K562 (cell line): Measurements from ENCODE around the gene RNU11. TPM values are rescaled to one million over a fixed set of nuclear protein-coding genes. Genes with fewer than 3 reads are reported as not detected.
A peak's percentile ranks its signal among the peaks of the same experiment; 100 is the strongest.
"Not testable (repeated sequence)": the region's sequence is repeated elsewhere in the genome, so short reads cannot be mapped to it uniquely, and the experiment has no call there.

ENCODE experiments used
- ATAC-seq: fragments of 200-7000 bp; cut with Tn5 transposase; 3 replicates; pipeline ENCODE4 v1.9.1; 2020; ENCODE audit warnings: moderate library complexity
- BruUV-seq: library from RNA; stranded (reverse); fragments of 400-500 nt; replicated peaks from 2 replicates; lab custom pipeline; 2021; lab: Mats Ljungman, UMichigan
- CTCF ChIA-PET: fragments of 300-600 bp; formaldehyde crosslinking; extraction: SDS; loops from one replicate; lab custom pipeline; 2021; ENCODE audit warnings: low intra/inter-chr PET ratio; lab: Yijun Ruan, JAX
- POLR2A ChIA-PET: fragments of 300-600, 350-650 bp; sonication (Branson Sonifier 250); formaldehyde crosslinking; extraction: SDS; loops from one replicate; lab custom pipeline; 2021; ENCODE audit warnings: antibody characterized with exemption, inconsistent platforms; lab: Yijun Ruan, JAX
- DNase-seq, 4 experiments: peaks; one replicate each; pipeline versions ENCODE4 v3.0.0 to v3.0.0-alpha.2; 2011 to 2018; ENCODE audit warnings: low spot score in 3 of 4, mixed read lengths in 3 of 4; ENCODE audit errors: extremely low read depth in 1 of 4
- FAIRE-seq: peaks from 2 replicates; lab custom pipeline; 2011; peaks lifted over from hg19 to GRCh38; lab: Jason Lieb, UNC
- H2AFZ ChIP-seq: 2 replicates; pipeline ENCODE4 v1.6.0; 2011; ENCODE audit warnings: low read depth, low read length, control low read depth, inconsistent platforms
- H3K27ac ChIP-seq: fragments of 200-600 bp; 3 replicates; pipeline ENCODE4 v1.8.0; 2011; ENCODE audit warnings: low read depth, mild to moderate bottlenecking, control low read depth, inconsistent platforms, low read length, moderate library complexity, mixed read lengths; ENCODE audit errors: extremely low read depth
- H3K27me3 ChIP-seq, 2 experiments: fragments of 300-600 bp in 1 of 2; 2 replicates in 1 of 2; 3 replicates in 1 of 2; pipeline versions ENCODE4 v1.6.0 to v1.8.0; 2011; ENCODE audit warnings: inconsistent platforms in 2 of 2, low read length in 2 of 2, mild to moderate bottlenecking in 1 of 2, mixed read lengths in 1 of 2, moderate library complexity in 1 of 2; ENCODE audit not compliant: control insufficient read depth in 2 of 2, insufficient read depth in 2 of 2
- H3K36me3 ChIP-seq: fragments of 300-600 bp; 3 replicates; pipeline ENCODE4 v1.8.0; 2011; ENCODE audit warnings: mild to moderate bottlenecking, low read length, inconsistent platforms; ENCODE audit not compliant: control insufficient read depth, insufficient read depth
- H3K4me1 ChIP-seq, 2 experiments: fragments of 200-600 bp in 1 of 2; replicated peaks in 1 of 2; 2 replicates in 1 of 2; 3 replicates in 1 of 2; pipeline versions ENCODE4 v1.5.1 to v1.8.0; 2011; ENCODE audit warnings: inconsistent platforms in 2 of 2, low read length in 2 of 2, mild to moderate bottlenecking in 1 of 2, mixed read lengths in 1 of 2, moderate library complexity in 1 of 2; ENCODE audit not compliant: control insufficient read depth in 2 of 2, insufficient read depth in 2 of 2
- H3K4me2 ChIP-seq: 2 replicates; pipeline ENCODE4 v1.6.1; 2011; ENCODE audit warnings: low read length, control low read depth, inconsistent platforms, mixed read lengths; ENCODE audit not compliant: insufficient read depth
- H3K4me3 ChIP-seq: fragments of 200-600 bp; sonication (generic), shearing (Covaris generic); 2 replicates; pipeline ENCODE4 v1.5.1; 2016; ENCODE audit warnings: control low read depth, inconsistent platforms
- H3K79me2 ChIP-seq: fragments of 200-600 bp; 3 replicates; pipeline ENCODE4 v1.8.0; 2011; ENCODE audit warnings: low read length, inconsistent platforms; ENCODE audit not compliant: control insufficient read depth, insufficient read depth
- H3K9ac ChIP-seq, 2 experiments: 2 replicates each; pipeline versions ENCODE4 v1.6.0 to v1.6.1; 2011; ENCODE audit warnings: low read depth in 2 of 2, low read length in 2 of 2, control low read depth in 1 of 2, inconsistent platforms in 1 of 2, mild to moderate bottlenecking in 1 of 2, mixed read lengths in 1 of 2; ENCODE audit not compliant: insufficient read depth in 1 of 2
- H3K9me1 ChIP-seq: one replicate; pipeline ENCODE4 v1.6.0; 2011; ENCODE audit warnings: inconsistent platforms, mild to moderate bottlenecking, low read length, moderate library complexity; ENCODE audit not compliant: control insufficient read depth, insufficient read depth
- H3K9me3 ChIP-seq: replicated peaks from 2 replicates; pipeline ENCODE4 v1.5.1; 2011; ENCODE audit warnings: low read depth, low read length, inconsistent platforms; ENCODE audit not compliant: control insufficient read depth, insufficient read depth
- H4K20me1 ChIP-seq: replicated peaks from 2 replicates; pipeline ENCODE4 v1.6.1; 2011; ENCODE audit warnings: low read length, inconsistent platforms, mixed read lengths; ENCODE audit not compliant: control insufficient read depth, insufficient read depth
- CEBPB ChIP-seq: fragments of 450-650 bp; IDR thresholded peaks from 2 replicates; pipeline ENCODE4 v1.6.1; 2016; ENCODE audit warnings: missing genetic modification characterization, missing compliant biosample characterization
- MEIS2 ChIP-seq: fragments of 450-650 bp; IDR thresholded peaks from 2 replicates; pipeline ENCODE4 v1.6.1; 2014; ENCODE audit warnings: mild to moderate bottlenecking; ENCODE audit not compliant: partially characterized antibody
- PBX2 ChIP-seq, 2 experiments: IDR thresholded peaks in 1 of 2; conservative IDR thresholded peaks in 1 of 2; 2 replicates each; pipeline ENCODE4 v1.6.1; 2016; ENCODE audit warnings: low read depth in 2 of 2, mild to moderate bottlenecking in 1 of 2, missing compliant biosample characterization in 1 of 2, missing genetic modification characterization in 1 of 2, moderate library complexity in 1 of 2
- WGBS: fragments of 100-300 bp; shearing (Covaris generic); methylation state at CpG from one replicate; pipeline ENCODE4 v1.1.6; 2016; ENCODE audit warnings: low coverage, mixed read lengths; ENCODE audit not compliant: insufficient coverage; ENCODE audit errors: missing lambda C conversion rate; 5-methylcytosine and 5-hydroxymethylcytosine counted together
- in situ Hi-C: fragments of 300-500 bp; cut with MboI; formaldehyde crosslinking; loops from 4 replicates; pipeline ENCODE4 v1.15.0; 2018; ENCODE audit warnings: inconsistent platforms, mixed read lengths
- intact Hi-C: fragments of 100-400 bp; cut with micrococcal nuclease; formaldehyde crosslinking; loops from 2 replicates; pipeline ENCODE4 v1.14.2; 2022
- polyA plus RNA-seq, 8 experiments: library from polyadenylated mRNA; depleted of rRNA in 4 of 8; stranded (reverse) in 5 of 8; unstranded in 3 of 8; fragments of >200 nt; fragmentation: Nextera tagmentation in 2 of 8; fragmentation: Illumina TruSeq in 1 of 8; extraction: Ambion mirVana in 2 of 8; extraction: Trizol in 1 of 8; gene quantifications; 2 replicates each; pipeline versions ENCODE4 v1.2.1 to v1.2.3, GENCODE V29; 2011 to 2014; ENCODE audit warnings: inconsistent platforms in 1 of 8, missing spikeins in 1 of 8
- total RNA-seq, 7 experiments: library from RNA; depleted of rRNA in 6 of 7; stranded (reverse); fragments of >200 nt in 6 of 7; fragmentation: Illumina TruSeq in 2 of 7; extraction: Trizol in 2 of 7; gene quantifications; 2 replicates each; pipeline versions ENCODE4 v1.2.1 to v1.2.3, GENCODE V29; 2011 to 2021; ENCODE audit warnings: low replicate concordance in 1 of 7

The RNU11 gene
- total and polyA plus RNA-seq, 9 of the 15 experiments (the other 6 are each of a cell fraction or from before 2014, with no cell fraction given): not detected

GRCh38 chr1:28653063-28653462 is 4.7 kb downstream of the RNU11 start:
- H3K27ac ChIP-seq; H2AFZ ChIP-seq; H3K4me3 ChIP-seq; H3K36me3 ChIP-seq; H3K79me2 ChIP-seq; H4K20me1 ChIP-seq; intact Hi-C loops; H3K4me1 ChIP-seq; H3K27me3 ChIP-seq; H3K9me1 ChIP-seq; ATAC-seq; BruUV-seq; H3K9me3 ChIP-seq; H3K4me2 ChIP-seq; in situ Hi-C loops; DNase-seq; H3K9ac ChIP-seq; FAIRE-seq; TF ChIP-seq PBX2 (CRISPR knock-in tag; IDR thresholded peaks at IDR 0.05; ENCODE audit: low read depth): not testable (repeated sequence)
- TF ChIP-seq MEIS2 (peak; percentile 51), PBX2 (tag; conservative IDR thresholded peaks at IDR 0.05; ENCODE audit: low read depth) (0 out of 2 replicates have a peak, but pooled peaks have one; percentile 15), CEBPB (tag) (peak; percentile 79)
- ChIA-PET CTCF (interaction anchor here (0.6 to 1.2 kb wide), 2 partner anchors 135 to 293 kb away, joined by 3 to 4 read pairs; no protein-coding TSS in a partner anchor), POLR2A (interaction anchor here (0.6 to 1.5 kb wide), 2 partner anchors 8 to 187 kb away, joined by 4 to 5 read pairs; no protein-coding TSS in a partner anchor)
- 43% methylated on average over 13 of the region's 13 CpGs for WGBS
